ENCODE data around the gene PUSL1.

The PUSL1 gene

DNA sequence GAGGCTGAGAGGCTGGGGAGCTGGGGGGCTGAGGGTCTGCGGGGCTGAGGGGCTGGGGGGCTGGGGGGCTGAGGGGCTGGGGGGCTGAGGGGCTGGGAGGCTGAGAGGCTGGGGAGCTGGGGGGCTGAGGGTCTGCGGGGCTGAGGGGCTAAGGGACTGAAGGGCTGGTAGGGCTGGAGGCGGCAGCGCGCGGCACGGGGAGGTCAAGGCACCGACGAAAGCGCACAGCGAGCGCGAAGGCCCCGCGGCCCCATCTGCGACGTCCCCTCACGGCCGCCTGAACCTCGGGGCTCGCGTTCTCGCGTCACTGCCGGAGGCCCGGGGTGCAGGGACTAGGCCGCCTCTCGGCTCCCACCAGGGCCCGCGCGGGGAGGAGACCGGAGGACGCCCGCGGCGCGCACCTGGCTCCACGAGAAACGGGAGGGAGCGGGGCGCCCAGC, 15.7 kb downstream of the PUSL1 start:
- peak overlapping the region; percentile 93 for H3K4me3 ChIP-seq (replicated peaks; ENCODE audit: insufficient read depth, low read length)
- TF ChIP-seq CTCF (IDR thresholded peaks at IDR 0.05; ENCODE audit: insufficient read depth, low read length) (no peak), POLR2AphosphoS5 (IDR thresholded peaks at IDR 0.05; ENCODE audit: low read depth) (no peak), REST (IDR thresholded peaks at IDR 0.05; ENCODE audit: insufficient replicate concordance, low read depth) (no peak)
- DNase-seq (ENCODE audit: low read depth in 1 of 2, low spot score in 1 of 2): no peak
- H3K27me3 ChIP-seq (ENCODE audit: insufficient read depth, poor library complexity, severe bottlenecking): no peaks in the 10 kb centered on the region
- peak overlapping the region; percentile 79 for H3K27ac ChIP-seq (replicated peaks)

GRCh38 chr1:1324524-1325287, 16.3 kb downstream of the PUSL1 start, which contains the start of the genes CPTP and INTS11:
Gene CPTP (plus strand): TSS chr1:1324802. CDS start chr1:1326911, 2,109 bp downstream.
Gene INTS11 (minus strand): TSS chr1:1324660. CDS start chr1:1324608, 52 bp downstream.
- Histone ChIP-seq H3K27me3 (ENCODE audit: insufficient read depth, poor library complexity, severe bottlenecking) (no peaks in the 10 kb centered on the region), H3K27ac (replicated peaks) (peak within 1 kb of the TSS; percentile 79), H3K4me3 (replicated peaks; ENCODE audit: insufficient read depth, low read length) (peak within 1 kb of the TSS; percentile 93)
- TF ChIP-seq POLR2AphosphoS5 (IDR thresholded peaks at IDR 0.05; ENCODE audit: low read depth): peak; percentile 78; the same call in 1 of the 2 replicates
- TF ChIP-seq SPI1 (IDR thresholded peaks at IDR 0.05; ENCODE audit: borderline replicate concordance, low read depth): no peak
- no peak for TF ChIP-seq CTCF (IDR thresholded peaks at IDR 0.05; ENCODE audit: insufficient read depth, low read length)
- TF ChIP-seq GABPA (IDR thresholded peaks at IDR 0.05; ENCODE audit: low read depth): peak; percentile 81
- no peak for TF ChIP-seq REST (IDR thresholded peaks at IDR 0.05; ENCODE audit: insufficient replicate concordance, low read depth)
- DNase-seq (ENCODE audit: low read depth in 1 of 2, low spot score in 1 of 2): peak; percentile 87 to 94

DNA sequence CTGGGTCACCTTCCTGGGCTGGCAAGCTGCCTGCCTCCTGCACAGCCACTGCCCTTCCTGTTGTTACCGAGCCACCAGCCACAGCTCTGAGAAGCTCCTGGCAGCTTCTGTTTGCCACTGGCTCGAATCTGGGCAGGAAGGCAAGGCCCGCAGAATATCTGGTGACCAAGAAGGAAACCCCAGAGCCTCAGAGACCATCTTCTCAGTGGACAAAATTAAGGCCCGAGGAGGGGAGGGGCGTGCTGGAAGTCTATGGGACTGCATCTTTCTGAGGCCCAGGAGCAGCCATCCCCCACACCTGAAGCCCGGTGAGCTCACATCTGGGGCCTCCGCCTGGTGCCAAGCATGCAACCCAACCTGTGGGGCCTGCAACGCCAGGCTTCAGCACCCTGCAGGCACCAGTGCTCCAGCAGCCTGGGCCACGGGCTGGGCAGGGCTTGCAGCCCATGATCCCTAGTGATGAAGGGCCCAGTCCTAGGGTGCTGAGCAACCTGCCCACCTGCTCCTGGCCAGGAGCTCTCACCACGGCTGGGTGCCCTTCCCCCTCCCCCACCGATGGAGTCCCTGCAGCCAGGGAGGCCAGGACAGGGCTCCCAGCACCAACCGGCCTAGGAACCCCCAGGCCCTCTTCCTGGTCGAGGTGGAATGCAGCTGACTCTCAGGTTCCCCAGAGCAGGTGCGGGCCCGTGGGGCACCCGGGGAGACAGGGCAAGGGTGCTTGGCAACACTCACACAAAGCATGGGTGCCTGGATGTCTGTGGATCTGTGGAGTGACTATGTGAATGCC, 17.1 kb downstream of the PUSL1 start:
- TF ChIP-seq GABPA (IDR thresholded peaks at IDR 0.05; ENCODE audit: low read depth) (no peak), SPI1 (IDR thresholded peaks at IDR 0.05; ENCODE audit: borderline replicate concordance, low read depth) (no peak), REST (IDR thresholded peaks at IDR 0.05; ENCODE audit: insufficient replicate concordance, low read depth) (no peak), POLR2AphosphoS5 (IDR thresholded peaks at IDR 0.05; ENCODE audit: low read depth) (no peak), CTCF (IDR thresholded peaks at IDR 0.05; ENCODE audit: insufficient read depth, low read length) (no peak)
- DNase-seq (ENCODE audit: low read depth in 1 of 2, low spot score in 1 of 2): peak in 1 of 2 experiments; percentile 23
- Histone ChIP-seq H3K27me3 (ENCODE audit: insufficient read depth, poor library complexity, severe bottlenecking) (no peaks in the 10 kb centered on the region), H3K4me3 (replicated peaks; ENCODE audit: insufficient read depth, low read length) (peak overlapping the region; percentile 93), H3K27ac (replicated peaks) (peak overlapping the region; percentile 79)
